GM18505 (cell line): ENCODE data around the gene TEX13D.
"Not testable (repeated sequence)": the region's sequence is repeated elsewhere in the genome, so short reads cannot be mapped to it uniquely, and the experiment has no call there.

Experiments
- ATAC-seq: cut with Tn5 transposase; IDR thresholded peaks from one replicate; pipeline ENCODE4 v1.9.1; 2021; ENCODE audit not compliant: unreplicated experiment
- POLR2A ChIP-seq: IDR thresholded peaks from 4 replicates; pipeline ENCODE4 v1.6.1; 2011; ENCODE audit warnings: borderline replicate concordance; ENCODE audit not compliant: insufficient read depth, insufficient read length; ENCODE audit errors: extremely low read depth

Gene TEX13D

DNA sequence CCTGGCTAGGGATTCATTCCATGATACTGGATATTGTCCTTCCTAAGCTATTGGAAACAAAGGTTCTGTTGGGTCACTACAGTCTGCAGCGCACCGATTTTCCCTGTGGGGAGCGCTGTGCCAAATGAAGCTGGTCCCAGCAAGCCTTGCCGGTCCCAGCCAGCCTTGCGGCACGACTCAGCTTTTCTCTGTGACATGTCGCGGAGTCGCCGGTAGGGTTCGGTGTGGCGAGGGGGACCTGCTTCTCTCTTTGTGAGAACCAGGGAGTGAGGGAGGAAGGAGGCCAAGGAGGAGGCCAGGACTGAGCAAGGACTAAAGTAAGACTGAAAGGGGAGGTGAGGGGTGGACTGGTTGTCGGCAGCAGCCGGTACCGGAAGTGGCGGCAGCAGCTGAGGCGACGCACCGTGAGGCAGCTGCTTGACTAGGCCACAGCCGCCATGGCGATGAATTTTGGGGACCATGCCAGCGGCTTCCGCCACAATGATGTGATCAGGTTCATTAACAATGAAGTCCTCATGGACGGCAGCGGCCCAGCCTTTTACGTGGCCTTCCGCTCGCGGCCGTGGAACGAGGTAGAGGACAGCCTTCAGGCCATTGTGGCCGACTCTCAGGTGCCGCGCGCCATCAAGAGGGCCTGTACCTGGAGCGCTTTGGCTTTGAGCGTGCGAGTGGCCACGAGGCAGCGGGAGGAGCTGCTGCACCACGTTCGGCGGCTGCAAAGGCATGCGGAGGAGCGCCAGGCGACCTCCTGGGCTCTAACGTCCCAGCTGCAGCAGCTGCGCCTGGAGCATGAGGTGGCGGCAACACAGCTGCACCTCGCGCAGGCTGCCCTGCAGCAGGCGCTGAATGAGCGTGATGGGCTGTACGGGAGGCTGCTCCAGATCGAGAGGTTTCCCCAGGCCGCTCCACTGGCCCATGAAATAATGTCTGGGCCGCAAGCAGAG is at the start of gene TEX13D:
Gene TEX13D (plus strand): TSS at position 180 of the 944 bp plus-strand sequence. CDS start 258 bp downstream, at position 438.
- ATAC-seq = no peak
- TF ChIP-seq POLR2A = no peak

DNA sequence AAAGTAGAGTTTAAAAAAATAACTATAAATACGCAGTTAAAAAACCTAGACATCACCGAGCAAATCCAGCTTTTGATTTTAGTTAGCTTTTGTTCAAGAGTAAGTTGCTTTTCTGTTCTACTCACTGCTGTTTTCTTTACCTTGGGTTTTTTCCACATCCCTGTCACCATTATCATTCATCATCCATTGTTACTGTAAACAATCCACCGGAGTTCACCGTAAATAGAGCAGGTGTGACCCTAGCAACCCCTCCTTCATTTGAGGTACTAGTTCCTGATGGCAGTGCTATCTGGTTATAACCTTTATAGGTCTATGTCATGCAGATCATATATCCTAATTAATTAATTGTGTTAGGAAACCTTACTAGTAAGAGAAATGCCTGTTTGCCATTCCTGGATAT is 43.0 kb upstream of the TEX13D start:
- ATAC-seq = no peak
- TF ChIP-seq POLR2A = no peak

GRCh38 chrX:124293810-124294209 is 38.6 kb upstream of the TEX13D start:
- no peak for ATAC-seq
- TF ChIP-seq POLR2A = no peak

- ATAC-seq = not testable (repeated sequence)
These were observed 33.1 kb upstream of the TEX13D start for GRCh38 chrX:124299323-124299722.

DNA sequence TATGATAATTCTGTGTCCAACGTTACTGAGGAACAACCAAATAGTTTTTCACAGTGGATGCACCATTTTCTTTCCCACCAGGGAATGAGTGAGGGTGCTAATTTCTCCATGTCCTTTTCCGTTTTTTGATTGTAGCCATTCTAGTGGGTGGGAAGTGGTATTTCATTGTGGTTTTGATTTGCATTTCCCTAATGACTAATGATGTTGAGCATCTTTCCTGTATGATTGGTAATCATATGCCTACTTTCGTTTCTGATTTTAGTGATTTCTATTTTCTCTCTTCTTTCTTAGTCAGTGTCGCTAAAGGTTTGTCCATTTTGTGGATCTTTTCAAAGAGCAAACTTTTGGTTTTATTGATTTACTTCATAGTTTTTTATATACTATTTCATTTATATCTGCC is 32.1 kb upstream of the TEX13D start:
- no peak for ATAC-seq

DNA sequence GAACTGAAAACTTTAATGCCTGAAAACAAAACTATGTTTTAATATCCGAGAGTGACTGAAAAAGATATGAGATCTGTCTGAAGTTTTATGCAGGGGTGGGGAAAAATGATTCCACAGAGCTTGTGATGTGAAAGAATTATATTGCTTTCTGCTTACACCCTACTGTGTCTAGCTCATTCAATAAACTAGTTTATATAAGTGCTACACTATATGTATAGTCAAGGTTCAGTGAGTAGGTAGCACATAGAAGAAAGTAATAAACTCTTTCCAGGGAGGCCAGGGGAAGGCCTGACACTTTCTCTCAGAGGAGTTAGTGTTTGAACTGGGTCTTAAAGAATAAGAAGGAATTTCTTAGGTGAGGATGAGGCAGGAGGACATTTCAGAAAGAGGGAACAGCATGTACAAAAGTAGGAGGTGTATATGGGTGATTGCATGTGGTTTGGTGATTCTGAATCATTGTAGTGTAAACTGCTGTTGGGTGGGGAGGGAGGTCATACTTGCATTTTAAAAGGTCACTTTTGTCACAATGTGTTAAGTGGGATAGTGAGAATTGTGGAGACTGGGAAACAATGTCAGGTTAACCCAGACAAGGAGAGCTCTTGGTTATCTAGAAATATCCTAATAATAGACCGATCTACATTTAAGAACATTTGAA is 25.1 kb upstream of the TEX13D start:
- ATAC-seq = no peak
- TF ChIP-seq POLR2A = no peak

More for the DNA sequence above, 32.1 kb upstream of the TEX13D start:
- TF ChIP-seq POLR2A = no peak

GRCh38 chrX:124325732-124326131 is 6.7 kb upstream of the TEX13D start:
- TF ChIP-seq POLR2A = no peak
- ATAC-seq = no peak

DNA sequence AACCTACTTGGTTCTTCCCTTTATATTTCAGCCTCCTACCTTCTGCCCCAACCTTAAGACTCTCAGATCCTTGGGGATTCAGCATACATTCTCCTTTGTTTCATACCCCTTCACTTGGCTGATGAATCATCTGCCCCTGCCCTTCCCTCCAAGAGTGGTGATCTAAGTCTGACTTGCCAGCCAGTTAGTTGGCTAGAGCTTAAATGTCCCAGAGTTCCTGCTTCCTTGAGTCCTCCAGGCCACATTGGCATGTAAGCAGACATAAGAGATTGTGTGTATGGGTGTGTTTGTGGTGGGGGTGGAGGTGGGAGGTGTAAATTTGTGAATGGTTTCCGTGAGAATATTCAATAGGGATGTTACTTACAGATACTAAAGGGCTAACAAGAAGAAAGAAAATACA is 3.7 kb upstream of the TEX13D start:
- no peak for TF ChIP-seq POLR2A

DNA sequence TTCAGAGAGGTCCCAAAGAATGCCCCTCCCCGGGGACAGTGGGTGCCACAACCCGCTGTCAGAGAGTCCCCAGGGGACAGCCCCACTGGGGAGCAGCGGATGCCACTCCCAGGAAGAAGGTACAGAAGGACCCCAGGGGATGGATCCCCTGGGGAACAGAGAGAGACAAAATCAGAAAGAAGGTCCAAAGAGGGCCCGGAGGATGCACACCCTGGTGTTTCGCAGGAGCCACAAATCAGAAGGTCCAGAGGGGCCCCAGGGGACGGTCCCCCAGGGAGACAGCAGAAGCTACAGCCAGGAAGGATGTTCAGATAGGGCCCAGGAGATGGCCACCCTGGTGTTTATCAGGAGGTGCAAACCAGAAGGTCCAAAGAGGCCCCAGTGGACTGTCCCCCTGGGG is 1.4 kb downstream of the TEX13D start:
- ATAC-seq = no peak
- no peak for TF ChIP-seq POLR2A

More for the DNA sequence above, 3.7 kb upstream of the TEX13D start:
- ATAC-seq = no peak

- ATAC-seq = not testable (repeated sequence)
These were observed 2.1 kb downstream of the TEX13D start for GRCh38 chrX:124334555-124334954.

DNA sequence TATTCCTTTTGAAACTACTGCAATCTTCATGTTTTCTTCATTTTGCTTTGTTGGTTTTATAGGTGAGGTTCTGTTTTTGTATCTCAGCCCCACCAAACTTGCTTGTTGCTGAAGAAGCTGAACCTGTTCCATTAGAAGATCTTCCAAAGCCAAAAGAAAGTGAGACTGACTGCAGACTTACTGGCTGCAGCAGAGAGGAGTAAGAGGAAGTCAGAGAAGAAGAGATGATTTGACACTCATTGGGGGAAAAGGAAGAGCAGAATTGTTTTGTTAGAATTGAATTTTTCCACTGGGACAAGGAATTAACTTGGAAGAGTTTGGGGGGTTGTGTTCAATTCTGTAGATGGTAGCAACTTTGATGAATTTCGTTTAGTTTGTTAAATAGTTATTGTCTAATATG is 3.1 kb downstream of the TEX13D start:
- ATAC-seq = no peak

DNA sequence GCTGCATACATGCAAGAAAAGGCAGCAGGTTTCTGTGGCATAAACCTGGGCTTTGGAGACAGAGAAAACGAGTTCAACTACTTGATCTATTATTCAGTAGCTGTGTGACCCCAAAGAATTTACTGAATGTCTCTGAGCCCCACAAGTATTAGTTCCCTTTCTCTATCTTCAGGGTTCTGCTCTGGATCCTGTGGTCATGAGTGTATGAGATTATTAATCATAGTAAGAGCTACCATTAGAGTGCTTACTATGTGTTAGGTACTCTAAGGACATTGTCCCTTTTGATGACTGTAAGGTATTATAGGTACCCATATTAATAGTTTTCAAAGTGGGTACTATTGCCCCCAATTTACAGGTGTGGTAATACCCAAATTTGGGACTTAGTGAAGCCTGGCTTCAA is 5.5 kb downstream of the TEX13D start:
- TF ChIP-seq POLR2A = no peak
- no peak for ATAC-seq

More for the DNA sequence above, 3.1 kb downstream of the TEX13D start:
- no peak for TF ChIP-seq POLR2A

DNA sequence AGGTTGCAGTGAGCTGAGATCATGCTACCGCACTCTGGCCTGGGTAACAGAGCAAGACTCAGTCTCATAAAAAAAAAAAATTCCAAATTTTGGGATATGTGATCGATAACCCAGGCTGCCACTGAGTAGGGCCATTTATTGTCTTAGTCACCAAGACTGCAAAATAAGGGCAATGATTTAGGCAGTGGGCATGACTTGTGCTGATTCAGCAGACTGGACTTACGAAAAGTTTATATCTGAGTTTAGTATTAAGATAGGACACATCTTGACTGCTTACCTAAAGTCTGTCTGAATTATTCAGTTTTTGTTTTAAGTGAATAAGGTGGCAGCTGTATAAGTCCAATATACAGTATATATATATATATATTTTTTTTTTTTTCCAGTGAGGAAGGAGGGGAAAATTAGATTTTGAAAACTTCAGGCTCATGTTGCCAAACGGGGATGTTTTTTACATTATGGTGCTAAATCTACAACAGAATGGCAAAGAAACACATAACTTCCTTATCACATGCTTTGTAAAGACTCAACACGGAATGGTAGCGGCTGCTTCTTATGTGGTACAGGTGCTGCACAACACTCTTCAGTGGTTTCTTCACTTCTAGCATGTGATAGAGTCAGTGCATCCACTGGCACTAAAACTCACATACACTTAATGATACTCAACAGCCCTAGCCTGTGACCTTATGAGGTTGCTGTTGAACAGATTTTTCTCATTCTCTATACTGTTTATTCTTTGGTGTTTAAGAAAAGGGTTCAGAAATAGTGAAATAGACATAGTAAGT is 6.5 kb downstream of the TEX13D start:
- no peak for ATAC-seq
- no peak for TF ChIP-seq POLR2A
